Measurements from ENCODE around the gene TNF.
A peak's percentile ranks its signal among the peaks of the same experiment; 100 is the strongest.

The TNF gene

DNA sequence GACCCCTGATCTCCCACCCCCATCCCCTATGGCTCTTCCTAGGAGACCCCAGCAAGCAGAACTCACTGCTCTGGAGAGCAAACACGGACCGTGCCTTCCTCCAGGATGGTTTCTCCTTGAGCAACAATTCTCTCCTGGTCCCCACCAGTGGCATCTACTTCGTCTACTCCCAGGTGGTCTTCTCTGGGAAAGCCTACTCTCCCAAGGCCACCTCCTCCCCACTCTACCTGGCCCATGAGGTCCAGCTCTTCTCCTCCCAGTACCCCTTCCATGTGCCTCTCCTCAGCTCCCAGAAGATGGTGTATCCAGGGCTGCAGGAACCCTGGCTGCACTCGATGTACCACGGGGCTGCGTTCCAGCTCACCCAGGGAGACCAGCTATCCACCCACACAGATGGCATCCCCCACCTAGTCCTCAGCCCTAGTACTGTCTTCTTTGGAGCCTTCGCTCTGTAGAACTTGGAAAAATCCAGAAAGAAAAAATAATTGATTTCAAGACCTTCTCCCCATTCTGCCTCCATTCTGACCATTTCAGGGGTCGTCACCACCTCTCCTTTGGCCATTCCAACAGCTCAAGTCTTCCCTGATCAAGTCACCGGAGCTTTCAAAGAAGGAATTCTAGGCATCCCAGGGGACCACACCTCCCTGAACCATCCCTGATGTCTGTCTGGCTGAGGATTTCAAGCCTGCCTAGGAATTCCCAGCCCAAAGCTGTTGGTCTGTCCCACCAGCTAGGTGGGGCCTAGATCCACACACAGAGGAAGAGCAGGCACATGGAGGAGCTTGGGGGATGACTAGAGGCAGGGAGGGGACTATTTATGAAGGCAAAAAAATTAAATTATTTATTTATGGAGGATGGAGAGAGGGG, 1.9 kb upstream of the TNF start:
- DNase-seq, result no peak
- TF ChIP-seq GATA1 (IDR thresholded peaks at IDR 0.05; ENCODE audit: low read depth, low read length), result no peak
- no peak for TF ChIP-seq POLR2A (IDR thresholded peaks at IDR 0.05; ENCODE audit: low read length)

DNA sequence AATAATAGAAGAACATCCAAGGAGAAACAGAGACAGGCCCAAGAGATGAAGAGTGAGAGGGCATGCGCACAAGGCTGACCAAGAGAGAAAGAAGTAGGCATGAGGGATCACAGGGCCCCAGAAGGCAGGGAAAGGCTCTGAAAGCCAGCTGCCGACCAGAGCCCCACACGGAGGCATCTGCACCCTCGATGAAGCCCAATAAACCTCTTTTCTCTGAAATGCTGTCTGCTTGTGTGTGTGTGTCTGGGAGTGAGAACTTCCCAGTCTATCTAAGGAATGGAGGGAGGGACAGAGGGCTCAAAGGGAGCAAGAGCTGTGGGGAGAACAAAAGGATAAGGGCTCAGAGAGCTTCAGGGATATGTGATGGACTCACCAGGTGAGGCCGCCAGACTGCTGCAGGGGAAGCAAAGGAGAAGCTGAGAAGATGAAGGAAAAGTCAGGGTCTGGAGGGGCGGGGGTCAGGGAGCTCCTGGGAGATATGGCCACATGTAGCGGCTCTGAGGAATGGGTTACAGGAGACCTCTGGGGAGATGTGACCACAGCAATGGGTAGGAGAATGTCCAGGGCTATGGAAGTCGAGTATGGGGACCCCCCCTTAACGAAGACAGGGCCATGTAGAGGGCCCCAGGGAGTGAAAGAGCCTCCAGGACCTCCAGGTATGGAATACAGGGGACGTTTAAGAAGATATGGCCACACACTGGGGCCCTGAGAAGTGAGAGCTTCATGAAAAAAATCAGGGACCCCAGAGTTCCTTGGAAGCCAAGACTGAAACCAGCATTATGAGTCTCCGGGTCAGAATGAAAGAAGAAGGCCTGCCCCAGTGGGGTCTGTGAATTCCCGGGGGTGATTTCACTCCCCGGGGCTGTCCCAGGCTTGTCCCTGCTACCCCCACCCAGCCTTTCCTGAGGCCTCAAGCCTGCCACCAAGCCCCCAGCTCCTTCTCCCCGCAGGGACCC, 981 bp upstream of the TNF start:
- TF ChIP-seq POLR2A (IDR thresholded peaks at IDR 0.05; ENCODE audit: low read length), result no peak
- TF ChIP-seq GATA1 (IDR thresholded peaks at IDR 0.05; ENCODE audit: low read depth, low read length), result no peak
- DNase-seq, result no peak

DNA sequence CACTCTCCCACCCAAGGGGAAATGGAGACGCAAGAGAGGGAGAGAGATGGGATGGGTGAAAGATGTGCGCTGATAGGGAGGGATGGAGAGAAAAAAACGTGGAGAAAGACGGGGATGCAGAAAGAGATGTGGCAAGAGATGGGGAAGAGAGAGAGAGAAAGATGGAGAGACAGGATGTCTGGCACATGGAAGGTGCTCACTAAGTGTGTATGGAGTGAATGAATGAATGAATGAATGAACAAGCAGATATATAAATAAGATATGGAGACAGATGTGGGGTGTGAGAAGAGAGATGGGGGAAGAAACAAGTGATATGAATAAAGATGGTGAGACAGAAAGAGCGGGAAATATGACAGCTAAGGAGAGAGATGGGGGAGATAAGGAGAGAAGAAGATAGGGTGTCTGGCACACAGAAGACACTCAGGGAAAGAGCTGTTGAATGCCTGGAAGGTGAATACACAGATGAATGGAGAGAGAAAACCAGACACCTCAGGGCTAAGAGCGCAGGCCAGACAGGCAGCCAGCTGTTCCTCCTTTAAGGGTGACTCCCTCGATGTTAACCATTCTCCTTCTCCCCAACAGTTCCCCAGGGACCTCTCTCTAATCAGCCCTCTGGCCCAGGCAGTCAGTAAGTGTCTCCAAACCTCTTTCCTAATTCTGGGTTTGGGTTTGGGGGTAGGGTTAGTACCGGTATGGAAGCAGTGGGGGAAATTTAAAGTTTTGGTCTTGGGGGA, 754 bp downstream of the TNF start:
- TF ChIP-seq GATA1 (IDR thresholded peaks at IDR 0.05; ENCODE audit: low read depth, low read length) (no peak), POLR2A (IDR thresholded peaks at IDR 0.05; ENCODE audit: low read length) (no peak)
- no peak for DNase-seq

DNA sequence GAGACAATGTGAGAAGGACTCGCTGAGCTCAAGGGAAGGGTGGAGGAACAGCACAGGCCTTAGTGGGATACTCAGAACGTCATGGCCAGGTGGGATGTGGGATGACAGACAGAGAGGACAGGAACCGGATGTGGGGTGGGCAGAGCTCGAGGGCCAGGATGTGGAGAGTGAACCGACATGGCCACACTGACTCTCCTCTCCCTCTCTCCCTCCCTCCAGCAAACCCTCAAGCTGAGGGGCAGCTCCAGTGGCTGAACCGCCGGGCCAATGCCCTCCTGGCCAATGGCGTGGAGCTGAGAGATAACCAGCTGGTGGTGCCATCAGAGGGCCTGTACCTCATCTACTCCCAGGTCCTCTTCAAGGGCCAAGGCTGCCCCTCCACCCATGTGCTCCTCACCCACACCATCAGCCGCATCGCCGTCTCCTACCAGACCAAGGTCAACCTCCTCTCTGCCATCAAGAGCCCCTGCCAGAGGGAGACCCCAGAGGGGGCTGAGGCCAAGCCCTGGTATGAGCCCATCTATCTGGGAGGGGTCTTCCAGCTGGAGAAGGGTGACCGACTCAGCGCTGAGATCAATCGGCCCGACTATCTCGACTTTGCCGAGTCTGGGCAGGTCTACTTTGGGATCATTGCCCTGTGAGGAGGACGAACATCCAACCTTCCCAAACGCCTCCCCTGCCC, 1.7 kb downstream of the TNF start:
- TF ChIP-seq POLR2A (IDR thresholded peaks at IDR 0.05; ENCODE audit: low read length) (no peak), GATA1 (IDR thresholded peaks at IDR 0.05; ENCODE audit: low read depth, low read length) (no peak)
- no peak for DNase-seq

DNA sequence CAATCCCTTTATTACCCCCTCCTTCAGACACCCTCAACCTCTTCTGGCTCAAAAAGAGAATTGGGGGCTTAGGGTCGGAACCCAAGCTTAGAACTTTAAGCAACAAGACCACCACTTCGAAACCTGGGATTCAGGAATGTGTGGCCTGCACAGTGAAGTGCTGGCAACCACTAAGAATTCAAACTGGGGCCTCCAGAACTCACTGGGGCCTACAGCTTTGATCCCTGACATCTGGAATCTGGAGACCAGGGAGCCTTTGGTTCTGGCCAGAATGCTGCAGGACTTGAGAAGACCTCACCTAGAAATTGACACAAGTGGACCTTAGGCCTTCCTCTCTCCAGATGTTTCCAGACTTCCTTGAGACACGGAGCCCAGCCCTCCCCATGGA, 2.2 kb downstream of the TNF start:
- TF ChIP-seq POLR2A (IDR thresholded peaks at IDR 0.05; ENCODE audit: low read length) (no peak), GATA1 (IDR thresholded peaks at IDR 0.05; ENCODE audit: low read depth, low read length) (no peak)
- DNase-seq, result no peak

DNA sequence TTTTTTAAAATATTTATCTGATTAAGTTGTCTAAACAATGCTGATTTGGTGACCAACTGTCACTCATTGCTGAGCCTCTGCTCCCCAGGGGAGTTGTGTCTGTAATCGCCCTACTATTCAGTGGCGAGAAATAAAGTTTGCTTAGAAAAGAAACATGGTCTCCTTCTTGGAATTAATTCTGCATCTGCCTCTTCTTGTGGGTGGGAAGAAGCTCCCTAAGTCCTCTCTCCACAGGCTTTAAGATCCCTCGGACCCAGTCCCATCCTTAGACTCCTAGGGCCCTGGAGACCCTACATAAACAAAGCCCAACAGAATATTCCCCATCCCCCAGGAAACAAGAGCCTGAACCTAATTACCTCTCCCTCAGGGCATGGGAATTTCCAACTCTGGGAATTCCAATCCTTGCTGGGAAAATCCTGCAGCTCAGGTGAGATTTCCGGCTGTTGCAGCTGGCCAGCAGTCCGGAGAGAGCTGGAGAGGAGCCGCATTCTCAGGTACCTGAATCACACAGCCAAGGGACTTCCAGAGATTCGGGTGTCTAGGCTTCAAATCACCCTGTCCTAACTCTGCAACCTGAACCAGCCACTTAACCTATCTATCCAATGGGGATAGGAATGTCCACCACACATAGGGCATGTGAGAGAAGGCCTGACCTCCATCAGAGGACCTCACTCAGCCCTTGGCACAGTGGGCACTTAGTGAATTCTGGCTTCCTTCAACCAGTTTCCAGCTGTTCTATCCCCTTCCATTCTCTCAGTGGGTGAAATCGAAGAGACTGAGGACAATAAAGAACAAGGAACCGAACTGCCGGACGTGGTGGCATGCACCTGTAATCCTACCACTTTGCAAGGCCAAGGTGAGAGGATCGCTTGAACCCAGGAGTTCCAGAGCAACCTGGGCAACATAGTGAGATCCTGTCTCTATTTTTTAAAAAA, 3.1 kb downstream of the TNF start:
- TF ChIP-seq POLR2A (IDR thresholded peaks at IDR 0.05; ENCODE audit: low read length) (no peak), GATA1 (IDR thresholded peaks at IDR 0.05; ENCODE audit: low read depth, low read length) (no peak)
- DNase-seq, result no peak

DNA sequence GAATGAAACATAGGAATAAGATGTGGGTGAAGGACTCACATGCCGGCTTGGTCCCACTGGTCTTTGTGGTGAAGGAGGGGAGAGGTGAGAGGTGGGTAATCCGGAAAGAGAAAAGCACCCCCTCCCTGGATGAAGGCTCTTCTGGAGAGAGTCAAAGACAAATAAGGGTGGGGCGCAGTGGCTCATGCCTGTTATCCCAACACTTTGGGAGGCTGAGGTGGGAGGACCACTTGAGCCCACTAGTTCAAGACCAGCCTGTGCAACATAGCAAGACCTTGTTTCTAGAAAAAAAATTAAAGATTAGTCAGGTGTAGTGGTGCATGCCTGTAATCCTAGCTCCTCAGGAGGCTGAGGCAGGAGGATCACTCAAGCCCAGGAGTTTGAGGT, 3.7 kb downstream of the TNF start:
- no peak for DNase-seq
- no peak for TF ChIP-seq POLR2A (IDR thresholded peaks at IDR 0.05; ENCODE audit: low read length)

DNA sequence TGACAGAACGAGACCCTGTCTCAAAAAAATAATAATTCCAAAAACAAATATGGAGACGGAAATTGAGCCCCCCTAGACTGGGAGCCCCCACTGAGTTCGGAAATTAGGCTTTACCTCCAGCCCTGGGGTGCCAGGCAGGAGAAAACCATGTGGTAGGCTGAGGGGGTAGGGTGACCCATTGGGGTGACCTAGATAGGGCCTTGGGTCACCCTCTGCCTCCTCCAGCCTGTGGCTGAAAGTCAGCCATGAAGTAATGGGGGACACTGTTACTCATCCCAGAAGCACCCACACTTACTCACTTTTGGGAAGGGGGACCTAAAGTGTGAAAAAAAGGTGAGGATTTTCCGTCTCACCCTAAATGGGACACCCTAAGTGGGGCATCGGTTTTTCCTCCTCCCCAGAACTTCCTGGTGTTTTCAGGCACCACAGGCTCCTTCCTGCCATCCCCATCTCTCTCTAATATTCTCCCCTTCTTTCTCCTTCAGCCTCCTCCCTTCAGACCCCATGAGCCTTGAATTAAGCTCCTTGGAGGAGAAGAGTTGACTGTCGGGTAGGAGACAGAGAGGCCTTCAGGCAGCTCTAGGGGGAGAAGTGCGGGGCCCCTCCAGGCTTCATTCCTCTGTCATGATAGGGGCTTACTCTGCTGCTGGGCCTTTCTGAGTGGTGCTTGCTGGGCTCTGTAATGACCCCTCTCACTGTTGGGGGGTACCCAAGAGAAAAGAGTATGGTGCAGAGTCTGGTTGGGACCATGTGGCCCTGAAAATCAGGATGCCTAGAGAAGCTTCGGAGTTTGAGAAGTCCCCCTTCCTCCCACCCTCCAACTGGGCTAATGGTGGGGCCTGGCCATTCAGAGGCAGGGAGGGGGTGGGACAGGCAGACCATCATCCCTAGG, 4.4 kb downstream of the TNF start:
- TF ChIP-seq GATA1 (IDR thresholded peaks at IDR 0.05; ENCODE audit: low read depth, low read length), result no peak
- DNase-seq, result no peak

DNA sequence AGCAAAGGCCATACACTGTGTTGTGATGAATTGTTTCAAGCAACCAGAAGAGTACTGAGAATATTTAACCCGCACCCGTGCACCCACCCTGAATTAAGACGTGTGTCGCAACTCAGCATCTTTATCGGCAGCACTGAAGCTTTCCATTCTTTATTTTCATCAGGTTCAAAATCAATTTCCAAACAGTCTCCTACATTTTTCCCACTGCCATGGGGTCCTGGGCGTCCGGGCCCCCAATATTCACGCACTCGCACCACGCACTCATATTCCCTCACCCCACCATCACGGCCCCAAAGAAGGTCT, 5.0 kb downstream of the TNF start:
- no peak for DNase-seq
- TF ChIP-seq POLR2A (IDR thresholded peaks at IDR 0.05; ENCODE audit: low read length) (no peak), GATA1 (IDR thresholded peaks at IDR 0.05; ENCODE audit: low read depth, low read length) (no peak)

DNA sequence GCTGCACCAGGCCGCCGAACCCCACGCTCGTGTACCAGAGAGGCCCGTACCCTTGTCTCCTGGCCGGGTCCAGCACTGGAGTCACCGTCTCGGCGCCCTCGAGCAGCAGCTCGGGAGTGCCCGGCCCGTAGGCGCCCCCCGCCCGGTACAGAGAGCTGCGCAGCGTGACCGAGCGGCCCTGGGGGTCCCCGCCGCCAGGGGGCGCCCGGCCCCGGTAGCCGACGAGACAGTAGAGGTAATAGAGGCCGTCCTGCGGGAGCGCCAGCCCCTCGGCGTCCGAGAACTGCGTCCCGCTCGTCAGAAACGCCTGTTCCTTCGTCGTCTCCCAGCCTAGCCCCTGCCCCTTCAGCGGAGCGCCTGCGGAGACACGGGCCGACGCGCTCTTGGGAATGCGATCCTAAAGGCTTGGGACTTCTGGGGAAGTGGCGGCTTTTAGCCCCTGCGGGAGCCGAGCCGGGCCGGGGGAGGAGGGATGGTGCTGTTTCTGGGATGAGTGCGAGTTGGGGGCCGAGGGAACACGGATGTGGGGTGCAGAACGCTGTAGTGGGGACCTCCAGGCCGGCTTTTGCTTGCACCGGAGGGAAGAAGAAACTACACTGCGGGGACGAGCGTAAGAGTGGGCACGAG, 5.6 kb downstream of the TNF start:
- TF ChIP-seq GATA1 (IDR thresholded peaks at IDR 0.05; ENCODE audit: low read depth, low read length) (no peak), POLR2A (IDR thresholded peaks at IDR 0.05; ENCODE audit: low read length) (no peak)
- peak; percentile 80 to 88 for DNase-seq

DNA sequence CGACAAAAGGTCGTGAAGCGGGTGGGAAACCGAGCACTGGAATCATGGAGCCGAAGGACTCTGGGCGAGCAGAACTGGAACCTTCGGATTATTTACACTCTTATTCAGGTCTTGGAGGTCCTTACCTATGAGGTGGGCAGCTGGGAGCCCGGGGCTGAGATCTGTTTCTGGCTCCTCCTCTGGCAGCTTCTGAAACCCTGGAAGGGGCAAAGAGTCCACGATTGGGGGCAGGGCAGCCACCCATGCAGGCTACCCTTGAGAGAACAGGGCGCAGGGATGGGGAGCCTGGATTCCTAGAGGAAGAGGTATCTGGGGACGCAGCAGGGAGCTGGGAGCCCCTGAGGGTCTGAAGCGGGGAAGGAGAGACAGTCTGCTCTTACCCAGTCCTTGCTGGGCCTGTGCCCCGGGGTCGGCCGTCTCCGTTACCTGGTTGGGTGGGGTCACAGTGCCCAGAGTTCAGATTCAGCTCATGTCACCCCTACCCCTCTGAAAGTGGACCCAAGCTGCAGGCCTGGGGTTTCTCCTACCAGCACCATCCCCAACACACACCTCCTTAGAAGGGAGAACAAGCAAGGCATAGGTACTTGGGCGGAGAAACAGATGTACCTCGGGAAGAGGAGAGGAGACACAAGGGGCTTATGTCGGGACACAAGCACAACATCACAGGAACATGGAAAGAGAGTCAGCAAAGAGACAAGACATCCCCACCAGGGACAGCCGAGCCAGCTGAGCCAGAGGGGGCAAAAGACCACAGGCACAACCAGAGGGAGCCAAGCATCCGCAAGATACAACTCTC, 6.3 kb downstream of the TNF start:
- TF ChIP-seq POLR2A (IDR thresholded peaks at IDR 0.05; ENCODE audit: low read length) (no peak), GATA1 (IDR thresholded peaks at IDR 0.05; ENCODE audit: low read depth, low read length) (no peak)

More for the DNA sequence above, 6.3 kb downstream of the TNF start:
- no peak for DNase-seq

All from erythroblast (primary cell).